Skeletal muscle cell (primary cell): ENCODE results near the gene VARS1.
A peak's percentile ranks its signal among the peaks of the same experiment; 100 is the strongest.
"Not testable (repeated sequence)": the region's sequence is repeated elsewhere in the genome, so short reads cannot be mapped to it uniquely, and the experiment has no call there.

Experiments used
- DNase-seq: peaks from one replicate; pipeline ENCODE4 v3.0.0-alpha.2; 2010; ENCODE audit warnings: low read depth
- H3K4me3 ChIP-seq: 2 replicates; pipeline ENCODE4 v1.5.1; 2011; ENCODE audit warnings: low read depth, mild to moderate bottlenecking, control low read depth, low read length, moderate library complexity

VARS1 gene

GRCh38 chr6:31823592-31824196, 28.1 kb upstream of the VARS1 start:
- not testable (repeated sequence) for DNase-seq, H3K4me3 ChIP-seq

- H3K4me3 ChIP-seq = peak overlapping the region; percentile 60
- DNase-seq = peak; percentile 41
These were observed 26.7 kb upstream of the VARS1 start for GRCh38 chr6:31822036-31822821.

GRCh38 chr6:31821301-31822035, 25.9 kb upstream of the VARS1 start:
- H3K4me3 ChIP-seq = peak overlapping the region; percentile 60
- DNase-seq = no peak

- not testable (repeated sequence) for DNase-seq, H3K4me3 ChIP-seq
These were observed 24.8 kb upstream of the VARS1 start for GRCh38 chr6:31820399-31820798.

- H3K4me3 ChIP-seq = no peak overlapping the region
- no peak for DNase-seq
These were observed 24.3 kb upstream of the VARS1 start for GRCh38 chr6:31819871-31820299.

- peak overlapping the region; percentile 45 for H3K4me3 ChIP-seq
- not testable (repeated sequence) for DNase-seq
These were observed 22.5 kb upstream of the VARS1 start for GRCh38 chr6:31817929-31818511.

- DNase-seq = not testable (repeated sequence)
- peak overlapping the region; percentile 45 for H3K4me3 ChIP-seq
These were observed 21.8 kb upstream of the VARS1 start for GRCh38 chr6:31817133-31817928.

GRCh38 chr6:31815025-31815838, 19.7 kb upstream of the VARS1 start, which contains the start of the genes HSPA1A and HSPA1L:
TSS of gene HSPA1A (plus strand) at chr6:31815543. CDS start at chr6:31815757, 214 bp downstream.
TSS of gene HSPA1L (minus strand) at chr6:31815283. CDS start at chr6:31811972, 3,311 bp downstream.
- DNase-seq = peak; percentile 80
- H3K4me3 ChIP-seq = peak within 1 kb of the TSS; percentile 64

GRCh38 chr6:31814677-31815024, 19.1 kb upstream of the VARS1 start:
- peak; percentile 93 for DNase-seq
- peak overlapping the region; percentile 64 for H3K4me3 ChIP-seq

- H3K4me3 ChIP-seq = no peak overlapping the region
These were observed 17.9 kb upstream of the VARS1 start for GRCh38 chr6:31813465-31813849.

GRCh38 chr6:31811645-31812044, 16.1 kb upstream of the VARS1 start:
- H3K4me3 ChIP-seq = no peak overlapping the region
- no peak for DNase-seq

More at GRCh38 chr6:31813465-31813849, 17.9 kb upstream of the VARS1 start:
- DNase-seq = no peak

GRCh38 chr6:31808599-31808998, 13.0 kb upstream of the VARS1 start:
- not testable (repeated sequence) for DNase-seq, H3K4me3 ChIP-seq

GRCh38 chr6:31806470-31807272, 11.1 kb upstream of the VARS1 start, which contains the start of gene LSM2:
TSS of gene LSM2 (minus strand) at chr6:31806966. CDS start at chr6:31806757, 209 bp downstream.
- peak; percentile 89 for DNase-seq
- peak within 1 kb of the TSS; percentile 85 for H3K4me3 ChIP-seq

- no peak for DNase-seq
These were observed 10.5 kb upstream of the VARS1 start for GRCh38 chr6:31805939-31806469.

GRCh38 chr6:31801031-31801927, 5.7 kb upstream of the VARS1 start:
- not testable (repeated sequence) for H3K4me3 ChIP-seq, DNase-seq

More at GRCh38 chr6:31805939-31806469, 10.5 kb upstream of the VARS1 start:
- peak overlapping the region; percentile 85 for H3K4me3 ChIP-seq

GRCh38 chr6:31799781-31800180, 4.2 kb upstream of the VARS1 start:
- DNase-seq = no peak
- H3K4me3 ChIP-seq = no peak overlapping the region
